ENCODE data around the gene SLC25A24. TPM values are rescaled to one million over a fixed set of nuclear protein-coding genes. Genes with fewer than 3 reads are reported as not detected.
A peak's percentile ranks its signal among the peaks of the same experiment; 100 is the strongest.

The SLC25A24 gene
- total and polyA plus RNA-seq, 11 donors: 6.1 to 24.0 (median 13.8) TPM

GRCh38 chr1:108085628-108086027 is 114.5 kb downstream of the SLC25A24 start:
- Histone ChIP-seq H3K36me3 (no peaks in the 10 kb centered on the region), H3K9me3 (no peaks in the 10 kb centered on the region), H3K4me1 (peaks cover 0 to 19% (median 0%) of the 10 kb centered on the region in 12 donors), H3K27ac (no peak overlapping the region), H3K4me3 (no peak overlapping the region), H3K27me3 (peaks cover 0 to 3% (median 0%) of the 10 kb centered on the region in 9 donors)
- TF ChIP-seq, protein P1, sequence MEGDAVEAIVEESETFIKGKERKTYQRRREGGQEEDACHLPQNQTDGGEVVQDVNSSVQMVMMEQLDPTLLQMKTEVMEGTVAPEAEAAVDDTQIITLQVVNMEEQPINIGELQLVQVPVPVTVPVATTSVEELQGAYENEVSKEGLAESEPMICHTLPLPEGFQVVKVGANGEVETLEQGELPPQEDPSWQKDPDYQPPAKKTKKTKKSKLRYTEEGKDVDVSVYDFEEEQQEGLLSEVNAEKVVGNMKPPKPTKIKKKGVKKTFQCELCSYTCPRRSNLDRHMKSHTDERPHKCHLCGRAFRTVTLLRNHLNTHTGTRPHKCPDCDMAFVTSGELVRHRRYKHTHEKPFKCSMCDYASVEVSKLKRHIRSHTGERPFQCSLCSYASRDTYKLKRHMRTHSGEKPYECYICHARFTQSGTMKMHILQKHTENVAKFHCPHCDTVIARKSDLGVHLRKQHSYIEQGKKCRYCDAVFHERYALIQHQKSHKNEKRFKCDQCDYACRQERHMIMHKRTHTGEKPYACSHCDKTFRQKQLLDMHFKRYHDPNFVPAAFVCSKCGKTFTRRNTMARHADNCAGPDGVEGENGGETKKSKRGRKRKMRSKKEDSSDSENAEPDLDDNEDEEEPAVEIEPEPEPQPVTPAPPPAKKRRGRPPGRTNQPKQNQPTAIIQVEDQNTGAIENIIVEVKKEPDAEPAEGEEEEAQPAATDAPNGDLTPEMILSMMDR (IDR thresholded peaks at IDR 0.05): no peak
- TF ChIP-seq POLR2A (IDR thresholded peaks at IDR 0.05): no peak
- DNase-seq: no peak
- intact Hi-C loops (cut with DNase I): no loop called here
- ATAC-seq: no peak
- WGBS, 4 donors: 67 to 91% (median 86%) methylated on average over 1 of the region's 1 CpG

- peak in 1 of 5 donors; percentile 60 for DNase-seq
- WGBS, 4 donors: 84 to 86% (median 86%) methylated on average over 6 of the region's 6 CpGs
Measured at GRCh38 chr1:108084866-108085477, 115.2 kb downstream of the SLC25A24 start.

More at GRCh38 chr1:108084866-108085477, 115.2 kb downstream of the SLC25A24 start:
- no peak overlapping the region for H3K27ac ChIP-seq
- H3K9me3 ChIP-seq: no peaks in the 10 kb centered on the region
- H3K4me3 ChIP-seq: no peak overlapping the region
- no peaks in the 10 kb centered on the region for H3K36me3 ChIP-seq
- peaks cover 0 to 19% (median 0%) of the 10 kb centered on the region in 12 donors for H3K4me1 ChIP-seq
- ATAC-seq: no peak
- intact Hi-C loops (cut with DNase I): no loop called here
- no peak for TF ChIP-seq POLR2A (IDR thresholded peaks at IDR 0.05)
- TF ChIP-seq, protein P1 (IDR thresholded peaks at IDR 0.05): no peak
- peaks cover 0 to 8% (median 0%) of the 10 kb centered on the region in 9 donors for H3K27me3 ChIP-seq

Other genes with a start within 250 kb of the SLC25A24 start
- gene VAV3, start 235.2 kb downstream of the SLC25A24 start, total RNA-seq: 1 to 10 TPM; 1.1 to 8.3 (median 2.1) TPM
- gene VAV3, start 235.2 kb downstream of the SLC25A24 start, polyA plus RNA-seq: under 1 TPM; 0.57 to 0.94 TPM
- gene NBPF4, start 43.7 kb upstream of the SLC25A24 start, total RNA-seq: not detected
- not detected for gene NBPF4, start 43.7 kb upstream of the SLC25A24 start, polyA plus RNA-seq
- gene NBPF6, start 250.0 kb upstream of the SLC25A24 start, total RNA-seq: not detected
- not detected for gene NBPF6, start 250.0 kb upstream of the SLC25A24 start, polyA plus RNA-seq

All from heart left ventricle (tissue), 16 donors.